Caki2 (cell line): ENCODE data around the gene KIAA0825. TPM values are rescaled to one million over a fixed set of nuclear protein-coding genes. Genes with fewer than 3 reads are reported as not detected.

Experiments
- DNase-seq: peaks from one replicate; pipeline ENCODE4 v3.0.0-alpha.2; 2015; ENCODE audit warnings: low read depth
- in situ Hi-C: cut with HindIII; loops from 2 replicates; pipeline ENCODE4 v1.10.0; 2016; ENCODE audit warnings: low sequenced_read_pairs, low pct_unique_long_range_greater_than_20kb, mixed read lengths
- total RNA-seq: library from RNA; depleted of rRNA; stranded (reverse); fragments of >200 nt; shearing (Covaris generic); gene quantifications from 2 replicates; pipeline ENCODE4 v1.2.3, GENCODE V29; 2014; ENCODE audit warnings: low replicate concordance

Gene KIAA0825
- total RNA-seq, 1 experiment from 2014 or later, result 0.07 TPM

- no peak for DNase-seq
- in situ Hi-C loops, result no loop called here
Measured at GRCh38 chr5:94523018-94523417, 95.4 kb downstream of the KIAA0825 start.

GRCh38 chr5:94522117-94522516, 96.3 kb downstream of the KIAA0825 start:
- in situ Hi-C loops, result no loop called here
- DNase-seq, result no peak

- no peak for DNase-seq
- in situ Hi-C loops, result no loop called here
Measured at GRCh38 chr5:94517490-94518488, 100.6 kb downstream of the KIAA0825 start.

- in situ Hi-C loops, result no loop called here
- DNase-seq, result no peak
Measured at GRCh38 chr5:94516148-94516547, 102.3 kb downstream of the KIAA0825 start.

GRCh38 chr5:94508461-94509148, 109.8 kb downstream of the KIAA0825 start:
- DNase-seq, result no peak
- in situ Hi-C loops, result no loop called here

GRCh38 chr5:94505327-94506068, 112.9 kb downstream of the KIAA0825 start:
- no peak for DNase-seq
- in situ Hi-C loops, result no loop called here

GRCh38 chr5:94503677-94504076, 114.7 kb downstream of the KIAA0825 start:
- in situ Hi-C loops, result no loop called here

GRCh38 chr5:94501365-94501764, 117.0 kb downstream of the KIAA0825 start:
- in situ Hi-C loops, result no loop called here
- no peak for DNase-seq

More at GRCh38 chr5:94503677-94504076, 114.7 kb downstream of the KIAA0825 start:
- DNase-seq, result no peak

GRCh38 chr5:94499806-94500205, 118.6 kb downstream of the KIAA0825 start:
- in situ Hi-C loops, result no loop called here
- DNase-seq, result no peak

GRCh38 chr5:94498199-94498598, 120.2 kb downstream of the KIAA0825 start:
- in situ Hi-C loops, result no loop called here

GRCh38 chr5:94485067-94485466, 133.3 kb downstream of the KIAA0825 start:
- DNase-seq, result no peak
- in situ Hi-C loops, result no loop called here

More at GRCh38 chr5:94498199-94498598, 120.2 kb downstream of the KIAA0825 start:
- DNase-seq, result no peak

GRCh38 chr5:94481059-94481458, 137.3 kb downstream of the KIAA0825 start:
- DNase-seq, result no peak
- in situ Hi-C loops, result no loop called here

- DNase-seq, result no peak
- in situ Hi-C loops, result no loop called here
Measured at GRCh38 chr5:94480486-94480885, 137.9 kb downstream of the KIAA0825 start.

- in situ Hi-C loops, result no loop called here
Measured at GRCh38 chr5:94473936-94474335, 144.5 kb downstream of the KIAA0825 start.

GRCh38 chr5:94471521-94471920, 146.9 kb downstream of the KIAA0825 start:
- in situ Hi-C loops, result no loop called here
- DNase-seq, result no peak

More at GRCh38 chr5:94473936-94474335, 144.5 kb downstream of the KIAA0825 start:
- DNase-seq, result no peak

GRCh38 chr5:94470802-94471201, 147.6 kb downstream of the KIAA0825 start:
- DNase-seq, result no peak
- in situ Hi-C loops, result no loop called here

GRCh38 chr5:94469894-94470329, 148.5 kb downstream of the KIAA0825 start:
- DNase-seq, result no peak
- in situ Hi-C loops, result no loop called here
